Neural cell (in vitro differentiated cells): ENCODE data around the gene PYGB. TPM values are rescaled to one million over a fixed set of nuclear protein-coding genes. Genes with fewer than 3 reads are reported as not detected.

ENCODE experiments used
- H2AFZ ChIP-seq: fragments of 200-600, 300-800 bp; sonication (generic), shearing (Covaris generic); 2 replicates; pipeline ENCODE4 v1.6.0; 2014; ENCODE audit warnings: low read depth, mild to moderate bottlenecking, antibody characterized with exemption, low read length, moderate library complexity
- H3F3A ChIP-seq: fragments of 200-600 bp; shearing (Covaris generic); 2 replicates; pipeline ENCODE4 v1.6.1; 2016; ENCODE audit warnings: mild to moderate bottlenecking, moderate library complexity, mixed read lengths, antibody characterized with exemption, low read length; ENCODE audit not compliant: insufficient read depth, poor library complexity, severe bottlenecking
- H3K27ac ChIP-seq: fragments of 200-600, 300-800 bp; sonication (generic), shearing (Covaris generic); 2 replicates; pipeline ENCODE4 v1.5.1; 2014; ENCODE audit warnings: mild to moderate bottlenecking, low read length, moderate library complexity
- H3K27me3 ChIP-seq: fragments of 300-800, 200-600 bp; sonication (generic), shearing (Covaris generic); 2 replicates; pipeline ENCODE4 v1.6.0; 2014; ENCODE audit warnings: mild to moderate bottlenecking, low read depth, low read length, moderate library complexity; ENCODE audit not compliant: insufficient read depth
- H3K36me3 ChIP-seq: fragments of 300-800, 200-600 bp; sonication (generic), shearing (Covaris generic); 2 replicates; pipeline ENCODE4 v1.5.1; 2014; ENCODE audit warnings: mild to moderate bottlenecking, antibody characterized with exemption, low read length, moderate library complexity; ENCODE audit not compliant: insufficient read depth
- H3K4me2 ChIP-seq: fragments of 300-800, 200-600 bp; sonication (generic), shearing (Covaris generic); 2 replicates; pipeline ENCODE4 v1.6.0; 2014; ENCODE audit warnings: mild to moderate bottlenecking, low read length
- H3K4me3 ChIP-seq: fragments of 300-800, 200-600 bp; sonication (generic), shearing (Covaris generic); 2 replicates; pipeline ENCODE4 v1.5.1; 2014; ENCODE audit warnings: mild to moderate bottlenecking, low read length, moderate library complexity
- H3K79me2 ChIP-seq: fragments of 200-600 bp; shearing (Covaris generic); replicated peaks from 2 replicates; pipeline ENCODE4 v1.6.0; 2014; ENCODE audit warnings: mild to moderate bottlenecking, low read length, moderate library complexity; ENCODE audit not compliant: insufficient read depth
- H3K9ac ChIP-seq: fragments of 300-800, 200-600 bp; sonication (generic), shearing (Covaris generic); 2 replicates; pipeline ENCODE4 v1.6.1; 2016; ENCODE audit warnings: mild to moderate bottlenecking, low read length, mixed read lengths
- H3K9me2 ChIP-seq: fragments of 200-600 bp; shearing (Covaris generic); 2 replicates; pipeline ENCODE4 v1.6.1; 2016; ENCODE audit warnings: mild to moderate bottlenecking, low read length, mixed read lengths; ENCODE audit not compliant: insufficient read depth
- H3K9me3 ChIP-seq: fragments of 200-600, 300-800 bp; sonication (generic), shearing (Covaris generic); 2 replicates; pipeline ENCODE4 v1.6.1; 2016; ENCODE audit warnings: mild to moderate bottlenecking, mixed run types, low read length, moderate library complexity, mixed read lengths
- H4K20me1 ChIP-seq: fragments of 200-600 bp; shearing (Covaris generic); 2 replicates; pipeline ENCODE4 v1.6.1; 2016; ENCODE audit warnings: mild to moderate bottlenecking, mixed run types; ENCODE audit not compliant: insufficient read depth
- EP300 ChIP-seq: fragments of 450-650 bp; conservative IDR thresholded peaks from 2 replicates; pipeline ENCODE4 v1.6.1; 2014; ENCODE audit warnings: antibody characterized with exemption, mild to moderate bottlenecking, moderate library complexity; ENCODE audit not compliant: poor library complexity, severe bottlenecking
- EZH2 ChIP-seq: fragments of 200-600, 300-800 bp; shearing (Covaris generic), sonication (generic); IDR thresholded peaks from 2 replicates; pipeline ENCODE4 v1.6.1; 2014; ENCODE audit warnings: antibody characterized with exemption, low read length, borderline replicate concordance, mild to moderate bottlenecking; ENCODE audit not compliant: insufficient read depth, poor library complexity, severe bottlenecking
- MXI1 ChIP-seq: fragments of 450-650 bp; conservative IDR thresholded peaks from 2 replicates; pipeline ENCODE4 v1.6.1; 2014; ENCODE audit warnings: antibody characterized with exemption, mild to moderate bottlenecking; ENCODE audit not compliant: poor library complexity, severe bottlenecking
- POLR2AphosphoS5 ChIP-seq: IDR thresholded peaks from 2 replicates; pipeline ENCODE4 v1.6.1; 2012
- RAD21 ChIP-seq: fragments of 450-650 bp; conservative IDR thresholded peaks from 2 replicates; pipeline ENCODE4 v1.6.1; 2014; ENCODE audit warnings: antibody characterized with exemption, mild to moderate bottlenecking, moderate library complexity
- SMC3 ChIP-seq: fragments of 450-650 bp; conservative IDR thresholded peaks from 2 replicates; pipeline ENCODE4 v1.6.1; 2014; ENCODE audit warnings: antibody characterized with exemption, mild to moderate bottlenecking, moderate library complexity; ENCODE audit not compliant: poor library complexity
- TAF1 ChIP-seq: IDR thresholded peaks from 2 replicates; pipeline ENCODE4 v1.6.1; 2012; ENCODE audit warnings: low read depth
- polyA plus RNA-seq: library from polyadenylated mRNA; depleted of rRNA; stranded (reverse); fragments of >200 nt; gene quantifications from 2 replicates; pipeline ENCODE4 v1.2.3, GENCODE V29; 2014
- TF ChIP-seq, protein P1 (sequence below): IDR thresholded peaks from 2 replicates; pipeline ENCODE4 v1.6.1; 2012; ENCODE audit warnings: borderline replicate concordance
- TF ChIP-seq, protein P2 (sequence below): fragments of 450-650 bp; IDR thresholded peaks from 2 replicates; pipeline ENCODE4 v1.5.1; 2014; ENCODE audit warnings: antibody characterized with exemption, mild to moderate bottlenecking, moderate library complexity; ENCODE audit not compliant: poor library complexity, severe bottlenecking

The PYGB gene
- polyA plus RNA-seq, 1 donor from 2014 or later = 70.5 TPM

- no peaks in the 10 kb centered on the region for H3K27me3 ChIP-seq
- no peak overlapping the region for H3K4me3 ChIP-seq
- H3K9me3 ChIP-seq = no peaks in the 10 kb centered on the region
- no peak overlapping the region for H2AFZ ChIP-seq
- H3K79me2 ChIP-seq = no peaks in the 10 kb centered on the region
- H3K27ac ChIP-seq = no peak overlapping the region
- no peak overlapping the region for H3K9ac ChIP-seq
- H3K4me2 ChIP-seq = no peak overlapping the region
- TF ChIP-seq MXI1 (no peak), POLR2AphosphoS5 (no peak)
- no peaks in the 10 kb centered on the region for H3K9me2 ChIP-seq
- no peaks in the 10 kb centered on the region for H3F3A ChIP-seq
- no peaks in the 10 kb centered on the region for H4K20me1 ChIP-seq
- no peaks in the 10 kb centered on the region for H3K36me3 ChIP-seq
Observed at GRCh38 chr20:25222461-25223178, 25.3 kb upstream of the PYGB start.

DNA sequence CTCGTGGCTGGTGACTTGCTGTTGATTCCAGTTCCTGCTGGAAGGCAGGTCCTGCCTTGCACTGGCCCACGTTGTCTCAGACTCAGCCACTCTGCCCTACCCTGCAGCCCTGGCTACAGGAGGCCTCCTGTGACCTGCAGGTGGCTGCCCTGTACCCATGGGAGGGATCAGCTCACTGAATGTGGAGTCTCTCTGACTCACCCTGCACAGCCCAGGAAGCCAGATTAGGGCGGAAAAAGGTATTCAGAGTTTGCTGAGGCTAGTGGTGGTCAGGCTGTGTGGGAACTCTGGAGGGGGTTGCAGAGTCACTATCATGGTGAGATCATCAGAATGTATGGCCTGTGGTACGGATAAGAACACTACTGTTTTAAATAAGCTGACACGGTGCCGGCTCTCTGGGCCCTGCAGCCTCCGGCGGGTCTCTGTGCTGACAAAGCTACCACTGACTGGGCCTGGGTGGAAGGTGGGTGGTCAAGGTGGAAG lies 24.7 kb upstream of the PYGB start:
- no peaks in the 10 kb centered on the region for H3K36me3 ChIP-seq
- no peak for TF ChIP-seq POLR2AphosphoS5
- no peak for TF ChIP-seq MXI1
- TF ChIP-seq, protein P1, sequence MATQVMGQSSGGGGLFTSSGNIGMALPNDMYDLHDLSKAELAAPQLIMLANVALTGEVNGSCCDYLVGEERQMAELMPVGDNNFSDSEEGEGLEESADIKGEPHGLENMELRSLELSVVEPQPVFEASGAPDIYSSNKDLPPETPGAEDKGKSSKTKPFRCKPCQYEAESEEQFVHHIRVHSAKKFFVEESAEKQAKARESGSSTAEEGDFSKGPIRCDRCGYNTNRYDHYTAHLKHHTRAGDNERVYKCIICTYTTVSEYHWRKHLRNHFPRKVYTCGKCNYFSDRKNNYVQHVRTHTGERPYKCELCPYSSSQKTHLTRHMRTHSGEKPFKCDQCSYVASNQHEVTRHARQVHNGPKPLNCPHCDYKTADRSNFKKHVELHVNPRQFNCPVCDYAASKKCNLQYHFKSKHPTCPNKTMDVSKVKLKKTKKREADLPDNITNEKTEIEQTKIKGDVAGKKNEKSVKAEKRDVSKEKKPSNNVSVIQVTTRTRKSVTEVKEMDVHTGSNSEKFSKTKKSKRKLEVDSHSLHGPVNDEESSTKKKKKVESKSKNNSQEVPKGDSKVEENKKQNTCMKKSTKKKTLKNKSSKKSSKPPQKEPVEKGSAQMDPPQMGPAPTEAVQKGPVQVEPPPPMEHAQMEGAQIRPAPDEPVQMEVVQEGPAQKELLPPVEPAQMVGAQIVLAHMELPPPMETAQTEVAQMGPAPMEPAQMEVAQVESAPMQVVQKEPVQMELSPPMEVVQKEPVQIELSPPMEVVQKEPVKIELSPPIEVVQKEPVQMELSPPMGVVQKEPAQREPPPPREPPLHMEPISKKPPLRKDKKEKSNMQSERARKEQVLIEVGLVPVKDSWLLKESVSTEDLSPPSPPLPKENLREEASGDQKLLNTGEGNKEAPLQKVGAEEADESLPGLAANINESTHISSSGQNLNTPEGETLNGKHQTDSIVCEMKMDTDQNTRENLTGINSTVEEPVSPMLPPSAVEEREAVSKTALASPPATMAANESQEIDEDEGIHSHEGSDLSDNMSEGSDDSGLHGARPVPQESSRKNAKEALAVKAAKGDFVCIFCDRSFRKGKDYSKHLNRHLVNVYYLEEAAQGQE = no peak
- no peak for TF ChIP-seq TAF1
- no peak for TF ChIP-seq EP300
- no peak for TF ChIP-seq RAD21
- TF ChIP-seq EZH2 = no peak
- TF ChIP-seq SMC3 = no peak
- TF ChIP-seq, protein P2, sequence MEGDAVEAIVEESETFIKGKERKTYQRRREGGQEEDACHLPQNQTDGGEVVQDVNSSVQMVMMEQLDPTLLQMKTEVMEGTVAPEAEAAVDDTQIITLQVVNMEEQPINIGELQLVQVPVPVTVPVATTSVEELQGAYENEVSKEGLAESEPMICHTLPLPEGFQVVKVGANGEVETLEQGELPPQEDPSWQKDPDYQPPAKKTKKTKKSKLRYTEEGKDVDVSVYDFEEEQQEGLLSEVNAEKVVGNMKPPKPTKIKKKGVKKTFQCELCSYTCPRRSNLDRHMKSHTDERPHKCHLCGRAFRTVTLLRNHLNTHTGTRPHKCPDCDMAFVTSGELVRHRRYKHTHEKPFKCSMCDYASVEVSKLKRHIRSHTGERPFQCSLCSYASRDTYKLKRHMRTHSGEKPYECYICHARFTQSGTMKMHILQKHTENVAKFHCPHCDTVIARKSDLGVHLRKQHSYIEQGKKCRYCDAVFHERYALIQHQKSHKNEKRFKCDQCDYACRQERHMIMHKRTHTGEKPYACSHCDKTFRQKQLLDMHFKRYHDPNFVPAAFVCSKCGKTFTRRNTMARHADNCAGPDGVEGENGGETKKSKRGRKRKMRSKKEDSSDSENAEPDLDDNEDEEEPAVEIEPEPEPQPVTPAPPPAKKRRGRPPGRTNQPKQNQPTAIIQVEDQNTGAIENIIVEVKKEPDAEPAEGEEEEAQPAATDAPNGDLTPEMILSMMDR = no peak
- no peak overlapping the region for H3K27ac ChIP-seq

More for the DNA sequence above, 24.7 kb upstream of the PYGB start:
- Histone ChIP-seq H3K9me3 (no peaks in the 10 kb centered on the region), H3K4me3 (no peak overlapping the region), H3F3A (no peaks in the 10 kb centered on the region), H3K9ac (no peak overlapping the region), H3K9me2 (no peaks in the 10 kb centered on the region), H3K27me3 (no peaks in the 10 kb centered on the region), H2AFZ (no peak overlapping the region), H3K4me2 (no peak overlapping the region), H3K79me2 (no peaks in the 10 kb centered on the region), H4K20me1 (no peaks in the 10 kb centered on the region)
